WERI-Rb-1 (cell line): ENCODE measurements around the gene CEP250.

Experiments
- DNase-seq: peaks from one replicate; pipeline ENCODE4 v3.0.0-alpha.2; 2020
- H3K27ac ChIP-seq: fragments of 250-450 bp; sonication (Bioruptor Pico); 2 replicates; pipeline ENCODE4 v1.5.1; 2020; ENCODE audit warnings: mild to moderate bottlenecking, moderate library complexity
- H3K27me3 ChIP-seq: fragments of 250-450 bp; sonication (Bioruptor Pico); 2 replicates; pipeline ENCODE4 v1.5.1; 2021; ENCODE audit warnings: mild to moderate bottlenecking, low read depth, moderate library complexity; ENCODE audit not compliant: insufficient read depth, severe bottlenecking
- H3K36me3 ChIP-seq: fragments of 250-450 bp; sonication (Bioruptor Pico); 2 replicates; pipeline ENCODE4 v1.5.1; 2020; ENCODE audit warnings: mild to moderate bottlenecking, moderate library complexity
- H3K4me3 ChIP-seq: 2 replicates; pipeline ENCODE4 v1.5.1; 2011; ENCODE audit warnings: low read depth, mild to moderate bottlenecking, control low read depth, low read length
- H3K9me3 ChIP-seq: fragments of 250-450 bp; sonication (Bioruptor Pico); 2 replicates; pipeline ENCODE4 v1.5.1; 2021; ENCODE audit warnings: mild to moderate bottlenecking, moderate library complexity; ENCODE audit not compliant: severe bottlenecking
- TF ChIP-seq, protein P1 (sequence below): IDR thresholded peaks from 2 replicates; pipeline ENCODE4 v1.5.1; 2011; ENCODE audit warnings: low read depth, mild to moderate bottlenecking, control low read depth, inconsistent platforms, low read length

CEP250 gene

DNA sequence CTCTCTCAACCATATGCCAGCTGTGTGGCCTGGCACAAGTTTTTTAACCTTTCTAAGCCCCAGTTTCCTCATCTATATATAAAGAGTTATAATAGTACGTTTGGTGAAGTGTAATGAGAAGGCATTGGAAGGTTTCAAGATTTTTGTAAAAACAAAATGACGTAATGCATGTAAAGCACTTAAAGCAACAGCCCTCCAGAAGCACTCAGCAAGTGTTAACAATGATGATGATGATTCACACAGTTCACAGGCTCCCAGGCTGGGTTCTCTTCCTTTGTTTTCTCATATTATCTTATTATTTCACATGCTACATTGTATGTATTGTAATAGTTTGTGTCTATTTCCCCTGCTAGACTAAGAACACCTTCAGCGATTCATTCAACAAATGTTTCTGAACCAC is 6.2 kb downstream of the CEP250 start:
- H3K27me3 ChIP-seq, result no peaks in the 10 kb centered on the region
- DNase-seq, result no peak
- TF ChIP-seq, protein P1, sequence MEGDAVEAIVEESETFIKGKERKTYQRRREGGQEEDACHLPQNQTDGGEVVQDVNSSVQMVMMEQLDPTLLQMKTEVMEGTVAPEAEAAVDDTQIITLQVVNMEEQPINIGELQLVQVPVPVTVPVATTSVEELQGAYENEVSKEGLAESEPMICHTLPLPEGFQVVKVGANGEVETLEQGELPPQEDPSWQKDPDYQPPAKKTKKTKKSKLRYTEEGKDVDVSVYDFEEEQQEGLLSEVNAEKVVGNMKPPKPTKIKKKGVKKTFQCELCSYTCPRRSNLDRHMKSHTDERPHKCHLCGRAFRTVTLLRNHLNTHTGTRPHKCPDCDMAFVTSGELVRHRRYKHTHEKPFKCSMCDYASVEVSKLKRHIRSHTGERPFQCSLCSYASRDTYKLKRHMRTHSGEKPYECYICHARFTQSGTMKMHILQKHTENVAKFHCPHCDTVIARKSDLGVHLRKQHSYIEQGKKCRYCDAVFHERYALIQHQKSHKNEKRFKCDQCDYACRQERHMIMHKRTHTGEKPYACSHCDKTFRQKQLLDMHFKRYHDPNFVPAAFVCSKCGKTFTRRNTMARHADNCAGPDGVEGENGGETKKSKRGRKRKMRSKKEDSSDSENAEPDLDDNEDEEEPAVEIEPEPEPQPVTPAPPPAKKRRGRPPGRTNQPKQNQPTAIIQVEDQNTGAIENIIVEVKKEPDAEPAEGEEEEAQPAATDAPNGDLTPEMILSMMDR, result no peak
- peaks cover 53% of the 10 kb centered on the region for H3K36me3 ChIP-seq
- no peak overlapping the region for H3K27ac ChIP-seq
- H3K4me3 ChIP-seq, result no peak overlapping the region
- H3K9me3 ChIP-seq, result no peaks in the 10 kb centered on the region

GRCh38 chr20:35462351-35462750 is 7.0 kb downstream of the CEP250 start:
- Histone ChIP-seq H3K27me3 (no peaks in the 10 kb centered on the region), H3K9me3 (no peaks in the 10 kb centered on the region), H3K27ac (no peak overlapping the region), H3K36me3 (peaks cover 57% of the 10 kb centered on the region), H3K4me3 (no peak overlapping the region)
- no peak for DNase-seq
- TF ChIP-seq, protein P1, result no peak

DNA sequence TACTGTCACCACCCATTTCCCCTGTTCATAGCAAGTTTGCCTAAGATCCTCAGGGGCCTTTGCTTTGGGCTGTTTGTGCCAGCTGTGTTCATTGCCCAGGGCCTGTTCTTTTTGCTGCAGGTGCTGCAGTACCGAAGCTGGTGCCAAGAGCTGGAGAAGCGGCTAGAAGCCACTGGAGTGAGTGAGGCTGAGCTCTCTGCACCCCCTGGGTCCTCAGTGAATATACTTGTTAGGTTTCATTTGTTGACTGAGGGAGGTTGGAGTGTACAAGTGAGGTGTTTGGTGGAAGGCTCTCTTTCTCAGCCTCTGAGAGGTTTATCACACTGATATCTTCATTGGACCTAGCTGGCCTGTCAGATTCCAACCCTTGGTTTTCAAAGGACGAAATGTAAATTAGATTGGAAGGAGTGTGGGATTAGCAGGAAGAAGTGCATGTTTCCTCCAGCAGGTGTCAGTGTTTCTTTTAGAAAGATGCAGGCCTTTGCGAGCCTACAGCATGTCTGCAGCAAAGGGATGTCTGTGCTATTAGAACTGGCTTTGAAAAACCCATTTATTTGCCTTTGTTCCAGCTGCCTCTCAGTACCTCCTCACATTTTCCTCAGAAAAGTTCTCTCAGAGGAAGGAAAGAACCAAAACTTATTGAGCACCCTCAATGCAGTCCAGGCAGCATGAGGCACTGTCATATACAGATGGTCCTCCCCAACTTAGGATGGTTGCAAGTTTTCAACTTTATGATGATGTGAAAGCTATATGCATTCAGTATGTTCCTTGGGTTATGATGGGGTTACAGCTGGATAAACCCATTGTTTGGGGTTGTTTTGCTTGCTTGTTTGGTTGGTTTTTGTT is 8.3 kb downstream of the CEP250 start:
- H3K9me3 ChIP-seq, result no peaks in the 10 kb centered on the region
- H3K27ac ChIP-seq, result no peak overlapping the region
- H3K27me3 ChIP-seq, result no peaks in the 10 kb centered on the region
- peak; percentile 55 for DNase-seq
- H3K4me3 ChIP-seq, result no peak overlapping the region
- peaks cover 68% of the 10 kb centered on the region for H3K36me3 ChIP-seq
- TF ChIP-seq, protein P1, result peak; percentile 80

GRCh38 chr20:35465976-35466375 is 10.6 kb downstream of the CEP250 start:
- H3K36me3 ChIP-seq, result peaks cover 76% of the 10 kb centered on the region

GRCh38 chr20:35466856-35467255 is 11.5 kb downstream of the CEP250 start:
- Histone ChIP-seq H3K27ac (no peak overlapping the region), H3K9me3 (no peaks in the 10 kb centered on the region), H3K36me3 (peaks cover 69% of the 10 kb centered on the region), H3K27me3 (no peaks in the 10 kb centered on the region), H3K4me3 (no peak overlapping the region)
- TF ChIP-seq, protein P1, result no peak
- DNase-seq, result no peak

More at GRCh38 chr20:35465976-35466375, 10.6 kb downstream of the CEP250 start:
- DNase-seq, result no peak
- TF ChIP-seq, protein P1, result no peak
- H3K27me3 ChIP-seq, result no peaks in the 10 kb centered on the region
- H3K4me3 ChIP-seq, result no peak overlapping the region
- no peaks in the 10 kb centered on the region for H3K9me3 ChIP-seq
- no peak overlapping the region for H3K27ac ChIP-seq
